Stimulated activated CD4-positive, alpha-beta T cell treated with anti-CD3 and anti-CD28 coated beads, Interleukin-1b, Interleukin-23, amount 100 ng/mL, for 48 hours (primary cell): ENCODE measurements around the gene ARL5B.

Source experiments
- DNase-seq: peaks from one replicate; pipeline ENCODE4 v3.0.0-alpha.2; 2020

The ARL5B gene

DNA sequence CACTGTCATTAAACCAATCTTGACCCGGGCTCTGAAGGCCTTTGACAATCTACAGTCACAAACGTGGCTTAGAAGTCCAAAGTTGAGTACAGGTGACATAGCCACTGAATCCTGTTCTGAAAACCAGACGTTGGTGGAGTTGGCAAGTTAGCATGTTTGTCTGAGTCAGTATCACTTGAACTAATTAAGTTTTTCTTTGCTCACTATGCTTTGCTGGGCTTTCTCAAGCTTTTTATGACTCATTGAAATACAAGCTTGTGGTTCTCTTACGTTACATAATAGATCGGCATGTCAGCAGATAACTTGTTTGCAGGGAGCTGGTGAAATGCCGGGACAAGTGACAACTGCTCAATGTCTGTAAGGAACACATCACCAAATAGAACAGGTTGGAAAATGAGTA is 53.8 kb downstream of the ARL5B start:
- no peak for DNase-seq

DNA sequence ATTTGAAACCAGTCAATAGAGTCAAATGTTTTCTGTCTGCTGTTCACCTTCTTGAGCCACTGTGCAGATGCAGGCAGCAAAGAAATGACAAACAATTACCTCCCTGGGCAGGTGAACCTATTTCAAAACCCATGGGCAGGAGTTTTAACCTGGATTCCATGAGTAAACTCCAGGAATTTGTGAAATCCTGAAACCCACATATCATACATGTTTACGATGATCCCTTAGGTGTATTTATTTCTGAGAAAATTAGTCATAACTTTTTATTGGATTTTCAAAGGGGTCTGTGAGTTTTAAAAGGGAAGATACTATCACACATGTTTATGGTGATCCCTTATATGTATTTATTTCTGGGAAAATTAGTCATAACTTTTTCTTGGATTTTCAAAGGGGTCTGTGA is 59.8 kb downstream of the ARL5B start:
- no peak for DNase-seq

DNA sequence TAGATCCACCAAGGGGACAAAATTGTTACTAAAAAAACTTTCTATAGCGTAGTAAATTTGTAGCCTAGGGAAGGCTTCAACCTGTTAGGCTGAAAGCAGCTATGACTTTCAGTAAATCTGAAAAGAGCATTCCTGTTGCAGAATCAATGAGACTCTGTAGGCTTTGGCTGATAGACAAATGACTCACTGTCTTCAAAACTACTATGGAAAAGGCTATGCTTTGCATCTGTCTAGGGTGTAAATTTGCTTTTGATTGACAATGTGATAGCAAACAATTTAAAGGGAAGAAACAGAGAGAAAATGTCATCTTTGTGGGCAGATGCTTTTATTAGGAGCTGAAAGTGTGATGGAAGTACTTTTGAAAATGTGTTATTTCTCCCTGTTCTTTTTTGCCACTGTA is 60.6 kb downstream of the ARL5B start:
- DNase-seq = no peak

DNA sequence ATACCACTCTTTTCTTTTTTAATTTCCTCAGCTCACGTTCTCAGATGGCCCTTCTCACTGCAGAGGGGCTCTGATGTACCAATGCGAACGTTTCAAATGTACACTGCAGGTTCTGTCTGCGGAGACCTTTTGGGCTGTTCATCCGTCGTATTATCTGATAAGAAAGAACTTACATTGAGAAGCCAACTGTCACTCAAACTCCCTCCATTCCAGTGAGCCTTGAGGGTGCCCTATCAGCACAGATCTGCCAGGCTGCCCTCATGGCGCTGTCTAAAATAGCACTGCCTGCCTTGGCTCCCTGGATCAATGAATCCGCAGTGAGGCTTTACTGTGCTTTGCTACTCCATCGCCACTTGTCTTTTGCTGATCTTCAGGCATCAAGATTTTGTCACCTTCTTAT is 61.8 kb downstream of the ARL5B start:
- DNase-seq = no peak

DNA sequence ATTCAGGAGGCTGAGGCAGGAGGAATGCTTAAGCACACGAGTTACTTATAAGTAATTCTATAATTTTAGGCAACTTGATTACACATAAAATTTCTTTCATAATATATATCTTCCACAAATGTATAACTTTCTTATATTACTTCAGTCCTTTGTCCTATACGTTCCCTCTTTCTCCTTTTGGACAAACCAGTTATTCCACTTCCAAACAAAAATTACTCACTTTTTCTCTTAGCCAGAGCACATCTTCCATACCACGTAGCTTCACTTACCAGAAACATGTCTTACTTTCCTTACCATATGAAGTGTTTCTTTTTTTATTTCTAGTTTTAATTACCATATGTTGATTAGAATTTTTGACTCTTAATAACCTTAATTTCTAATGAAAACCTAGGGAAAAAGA is 64.6 kb downstream of the ARL5B start:
- DNase-seq = no peak
